GM18870 (cell line): Measurements from ENCODE around the gene OVOL2.
"Not testable (repeated sequence)": the region's sequence is repeated elsewhere in the genome, so short reads cannot be mapped to it uniquely, and the experiment has no call there.

Experiments
- ATAC-seq: cut with Tn5 transposase; IDR thresholded peaks from one replicate; pipeline ENCODE4 v1.9.1; 2021; ENCODE audit warnings: moderate library complexity; ENCODE audit not compliant: unreplicated experiment

OVOL2 gene

DNA sequence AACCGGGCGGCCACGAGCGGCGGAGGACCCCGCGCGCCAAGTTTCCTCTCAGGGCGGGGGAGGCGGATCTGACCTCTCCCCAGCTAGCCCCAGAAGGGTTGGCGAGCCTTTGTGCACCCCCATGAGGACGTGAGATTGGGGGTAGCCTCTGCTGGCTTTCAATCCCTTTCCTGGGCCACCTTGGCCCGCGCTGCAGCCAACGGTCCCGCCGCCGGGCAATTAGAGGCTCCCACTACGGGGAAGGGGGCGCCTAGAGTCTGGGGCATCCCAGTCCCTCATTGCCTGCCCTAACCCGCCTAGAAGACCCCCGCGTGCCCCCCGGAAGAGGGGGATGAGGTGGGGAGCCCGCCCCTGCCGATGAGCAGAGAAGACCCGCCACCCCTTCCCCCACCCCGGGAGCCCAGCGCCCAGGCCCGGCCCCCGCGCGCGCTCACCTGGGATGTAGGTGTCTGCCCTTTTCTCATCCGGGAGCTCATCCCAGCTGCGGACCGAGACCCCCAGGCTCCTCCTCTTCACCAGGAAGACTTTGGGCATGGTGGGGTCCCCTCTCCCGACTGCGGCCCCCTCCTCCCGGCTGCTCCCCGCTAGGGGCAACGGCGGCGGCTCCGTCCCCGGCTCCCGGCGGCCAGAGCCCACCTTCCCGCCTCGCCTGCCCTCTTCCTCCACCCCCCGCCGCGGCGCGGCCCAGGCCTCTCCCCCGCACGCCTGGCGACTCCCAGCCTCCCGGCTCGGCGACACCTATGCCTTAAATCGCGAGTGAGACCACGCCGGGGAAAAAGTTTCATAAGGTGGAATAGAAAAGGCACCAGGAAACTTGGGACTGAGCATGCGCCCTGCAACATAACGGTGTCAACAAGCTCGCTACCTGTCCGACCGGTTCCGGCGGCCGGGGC, at the start of gene OVOL2:
Gene OVOL2 (minus strand): TSS at position 816 of the 893 bp plus-strand sequence. CDS start 282 bp downstream, at position 534.
- no peak for ATAC-seq

DNA sequence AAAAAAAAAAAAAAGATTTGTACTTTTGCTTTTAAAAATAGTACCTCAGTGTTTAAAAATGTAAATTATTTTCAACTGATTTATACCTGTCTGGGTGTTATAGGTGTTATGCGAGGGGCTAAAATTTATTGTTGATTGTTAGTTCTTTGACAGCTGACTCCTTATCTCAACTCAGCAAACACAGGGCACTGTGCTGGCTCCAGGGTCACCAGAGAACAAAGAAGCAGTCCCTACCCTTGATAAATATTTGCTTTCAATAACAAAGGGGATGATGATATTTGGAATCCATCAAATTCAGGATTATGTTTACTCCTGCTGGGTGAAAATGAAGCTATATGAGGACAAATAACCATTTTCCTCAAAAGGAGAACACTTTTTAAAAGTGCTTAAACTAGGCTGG, 45.8 kb upstream of the OVOL2 start:
- no peak for ATAC-seq

DNA sequence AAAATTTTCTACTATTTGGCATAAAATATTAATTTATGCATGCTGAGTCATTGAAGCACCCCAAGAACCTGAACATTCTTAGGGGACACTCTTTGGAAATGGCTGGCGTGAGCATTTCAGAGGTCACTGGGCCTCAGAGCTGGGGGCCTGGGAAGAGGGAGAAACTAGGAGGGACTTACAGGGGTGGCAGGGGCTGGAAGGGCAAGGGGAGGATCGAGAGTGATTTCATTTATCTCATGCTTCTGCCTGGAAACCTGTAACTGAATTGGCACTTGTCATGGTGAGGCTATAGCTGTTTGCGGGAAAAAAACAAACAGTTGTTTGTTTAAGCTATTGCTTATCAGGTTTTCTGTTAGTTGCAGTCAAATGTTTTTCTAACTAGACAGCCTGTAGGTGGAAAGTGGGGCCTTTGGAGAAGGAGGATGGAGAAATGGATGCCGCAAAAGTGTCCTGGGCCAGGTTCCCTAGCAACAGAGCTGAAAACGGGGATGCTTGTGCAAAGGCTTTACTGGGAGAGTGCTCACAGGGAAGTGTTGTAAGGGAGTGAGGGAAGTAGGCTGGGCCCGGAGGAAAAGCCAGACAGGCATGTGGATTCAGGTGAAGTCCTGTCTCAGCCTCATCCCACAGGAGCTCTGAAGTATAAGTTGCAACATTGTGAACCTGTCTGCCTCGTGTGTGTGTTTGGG, 43.6 kb upstream of the OVOL2 start:
- no peak for ATAC-seq

DNA sequence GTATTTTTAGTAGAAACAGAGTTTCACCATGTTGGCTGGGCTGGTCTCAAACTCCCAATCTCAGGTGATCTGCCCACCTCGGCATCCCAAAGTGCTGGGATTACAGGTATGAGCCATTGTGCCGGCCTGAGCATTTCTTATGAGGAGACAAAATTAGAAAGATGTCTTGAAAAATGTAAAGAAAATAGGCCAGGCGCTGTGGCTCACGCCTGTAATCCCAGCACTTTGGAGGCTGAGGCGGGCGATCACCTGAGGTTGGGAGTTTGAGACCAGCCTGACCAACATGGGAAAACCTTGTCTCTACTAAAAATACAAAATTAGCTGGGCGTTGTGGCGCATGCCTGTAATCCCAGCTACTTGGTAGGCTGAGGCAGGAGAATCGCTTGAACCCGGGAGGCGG, 42.9 kb upstream of the OVOL2 start:
- not testable (repeated sequence) for ATAC-seq

DNA sequence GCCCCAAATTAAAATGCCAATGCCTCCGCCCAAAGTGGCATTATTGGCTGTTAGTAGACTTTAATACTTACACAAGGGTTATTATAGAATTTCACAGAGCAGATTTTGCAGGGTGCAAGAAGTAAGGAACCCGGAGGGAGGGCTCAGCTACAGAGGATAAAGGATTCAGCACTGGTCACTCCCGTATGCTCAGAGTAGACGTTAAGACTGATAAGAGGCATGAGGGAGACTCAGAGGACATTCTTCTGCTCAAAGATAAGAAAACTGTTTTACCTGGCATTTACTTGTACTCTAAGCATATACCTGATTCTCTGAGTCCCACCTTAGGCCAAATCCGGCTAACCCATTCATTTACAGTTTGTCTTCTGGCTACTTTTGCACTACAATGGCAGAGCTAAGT, 36.5 kb upstream of the OVOL2 start:
- no peak for ATAC-seq

DNA sequence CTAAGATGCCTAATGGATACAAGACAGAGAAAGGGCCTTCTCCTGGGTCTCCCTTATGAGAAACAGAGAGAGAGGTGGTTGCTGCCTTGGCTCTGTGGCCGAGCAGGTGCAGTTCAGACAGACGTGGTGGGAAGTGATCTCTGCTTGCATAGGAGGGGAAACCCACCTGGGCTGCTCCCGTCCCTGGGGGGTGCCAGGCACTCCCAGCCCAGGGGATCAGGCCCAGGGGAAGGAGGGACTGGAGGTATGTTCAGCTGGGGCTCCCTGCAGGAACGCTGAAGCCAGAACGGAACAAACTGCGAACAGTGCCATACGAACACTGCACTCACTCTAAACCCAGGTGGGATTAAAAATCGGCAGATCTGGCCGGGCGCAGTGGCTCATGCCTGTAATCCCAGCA, 35.7 kb upstream of the OVOL2 start:
- ATAC-seq = no peak

DNA sequence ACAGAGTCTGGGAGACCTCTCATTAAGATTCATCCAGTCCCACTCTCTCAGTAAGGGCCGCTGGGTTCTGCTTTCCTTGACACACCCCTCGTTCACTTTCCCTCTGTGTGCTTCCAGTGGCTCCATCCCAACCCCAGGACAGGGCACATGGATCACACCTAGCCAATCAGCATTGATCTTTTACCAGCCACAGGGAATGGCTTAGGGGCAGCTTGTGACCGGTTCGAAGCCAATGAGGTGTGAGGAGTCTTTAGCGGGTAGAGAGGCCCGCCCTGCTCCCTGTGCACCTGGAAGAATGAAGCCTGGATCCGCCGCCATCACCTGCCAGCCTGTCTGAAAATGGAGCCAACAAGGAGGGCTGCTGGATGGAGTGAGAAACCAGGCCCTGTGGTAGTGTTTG, 35.2 kb upstream of the OVOL2 start:
- ATAC-seq = no peak

DNA sequence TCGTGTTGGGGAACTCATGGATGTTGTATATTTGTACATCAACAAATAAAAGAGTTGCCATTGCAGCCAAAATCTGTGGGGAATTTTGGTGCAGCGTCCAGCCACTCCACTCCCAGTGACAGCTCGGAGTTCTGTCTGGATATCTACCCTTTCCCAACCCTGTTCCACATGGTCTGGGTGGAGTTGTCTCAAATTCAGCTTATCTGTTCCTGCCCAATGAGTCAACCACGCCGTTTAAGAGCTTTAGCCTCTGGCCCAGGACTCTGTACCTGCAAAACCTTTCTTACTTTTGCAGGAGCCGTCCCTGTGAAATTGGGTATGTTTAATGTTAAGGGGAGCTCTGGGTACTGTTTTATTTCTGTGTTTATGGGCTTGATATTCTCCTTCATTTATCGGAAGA, 33.9 kb upstream of the OVOL2 start:
- ATAC-seq = no peak

DNA sequence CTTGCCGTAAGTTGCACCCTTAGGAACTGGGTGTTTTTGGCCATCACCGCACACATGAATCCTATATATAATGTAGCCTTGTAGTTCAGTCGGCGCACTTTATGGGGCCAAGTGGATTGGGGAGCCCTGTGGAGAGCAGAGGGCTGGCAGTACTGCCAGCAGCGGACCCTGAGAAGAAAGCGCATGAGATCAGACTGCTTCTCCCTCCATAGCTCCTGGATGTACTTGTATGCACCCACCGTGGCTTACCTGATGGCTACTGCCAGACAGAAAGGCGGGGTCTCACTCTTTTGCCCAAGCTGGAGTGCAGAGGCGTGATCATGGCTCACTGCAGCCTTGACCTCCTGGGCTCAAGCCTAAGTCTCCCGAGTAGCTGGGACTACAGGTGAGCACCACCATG, 32.8 kb upstream of the OVOL2 start:
- ATAC-seq = no peak

DNA sequence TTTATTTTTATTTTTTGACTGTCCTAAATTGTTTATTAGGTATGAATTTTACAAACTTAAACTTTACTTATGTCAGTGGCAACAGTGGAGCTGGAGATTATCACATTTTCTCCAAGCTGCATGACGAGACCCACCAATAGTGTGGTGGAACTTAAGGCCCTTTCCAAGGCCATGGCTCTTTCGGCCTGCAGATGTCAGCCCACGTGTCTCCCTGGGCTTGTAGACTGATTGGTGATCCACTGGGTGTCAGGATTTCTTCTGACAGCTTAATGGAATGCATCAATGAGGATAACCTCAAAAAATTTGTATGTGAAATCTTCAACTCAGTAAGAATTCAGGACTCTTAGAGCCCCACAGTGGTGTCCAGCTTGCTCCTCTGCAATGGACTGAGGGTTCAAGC, 32.3 kb upstream of the OVOL2 start:
- no peak for ATAC-seq

DNA sequence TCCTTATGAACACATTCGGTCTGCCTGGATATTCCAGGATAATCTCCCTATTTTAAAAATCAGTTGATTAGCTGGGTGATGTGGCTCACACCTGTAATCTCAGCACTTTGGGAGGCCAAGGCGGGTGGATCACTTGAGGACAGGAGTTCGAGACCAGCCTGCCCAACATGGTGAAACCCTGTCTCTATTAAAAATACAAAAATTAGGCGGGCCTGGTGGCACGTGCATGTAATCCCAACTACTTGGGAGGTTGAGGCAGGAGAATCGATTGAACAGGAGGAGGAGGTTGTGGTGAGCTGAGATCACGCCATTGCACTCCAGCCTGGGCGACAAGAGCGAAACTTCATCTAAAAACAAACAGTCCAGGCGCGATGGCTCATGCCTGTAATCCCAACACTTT, 31.1 kb upstream of the OVOL2 start:
- ATAC-seq = not testable (repeated sequence)

DNA sequence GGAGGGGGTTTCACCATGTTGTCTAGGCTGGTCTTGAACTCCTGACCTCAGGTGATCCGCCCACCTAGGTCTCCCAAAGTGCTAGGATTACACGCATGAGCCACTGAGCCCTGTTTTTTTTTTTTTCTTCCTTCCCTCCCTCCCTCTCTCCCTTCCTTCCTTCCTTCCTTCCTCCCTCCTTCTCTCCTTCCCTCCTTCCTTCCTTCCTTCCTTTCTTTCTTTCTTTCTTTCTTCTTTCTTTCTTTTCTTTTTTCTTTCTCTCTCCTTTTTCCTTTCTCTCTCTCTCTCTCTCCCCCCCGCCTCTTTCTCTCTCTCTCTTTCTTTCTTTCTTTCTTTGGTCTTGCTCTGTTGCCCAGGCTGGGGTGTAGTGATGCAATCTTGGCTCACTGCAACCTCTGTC, 30.6 kb upstream of the OVOL2 start:
- not testable (repeated sequence) for ATAC-seq

DNA sequence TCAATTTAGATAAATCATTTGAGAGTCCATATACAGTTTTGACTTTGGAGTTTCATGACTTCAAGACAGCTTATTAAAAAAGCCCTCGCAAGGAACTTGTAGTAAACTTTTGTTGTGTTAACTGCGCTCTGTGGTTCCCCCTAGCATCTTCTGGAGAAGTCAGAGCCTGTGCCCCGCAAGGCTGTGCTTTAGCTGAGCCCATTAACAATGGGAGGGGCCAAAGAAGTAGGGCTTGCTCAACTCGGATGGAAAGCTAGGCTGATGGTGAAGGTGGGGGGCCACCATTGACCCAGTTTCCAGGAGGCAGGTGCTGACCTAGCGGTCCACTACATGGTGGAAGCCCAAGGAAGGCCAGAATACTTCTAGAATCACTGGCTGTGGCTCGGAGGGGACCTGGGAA, 29.3 kb upstream of the OVOL2 start:
- no peak for ATAC-seq

DNA sequence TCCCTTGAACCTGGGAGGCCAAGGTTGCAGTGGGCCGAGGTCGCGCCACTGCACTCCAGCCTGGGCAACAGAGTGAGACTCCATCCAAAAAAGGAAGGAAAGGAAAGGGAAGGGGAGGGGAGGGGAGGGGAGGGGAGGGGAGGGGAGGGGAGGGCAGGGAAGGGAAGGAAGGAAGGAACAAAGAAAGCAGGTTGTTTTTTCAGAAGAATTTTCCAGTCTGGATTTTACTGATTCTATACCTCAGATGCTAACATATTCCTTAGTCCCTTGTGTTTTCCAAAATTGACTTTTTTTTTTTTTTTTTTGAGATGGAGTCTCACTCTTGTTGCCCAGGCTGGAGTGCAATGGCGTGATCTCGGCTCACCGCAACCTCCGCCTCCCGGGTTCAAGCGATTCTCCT, 23.1 kb upstream of the OVOL2 start:
- not testable (repeated sequence) for ATAC-seq

DNA sequence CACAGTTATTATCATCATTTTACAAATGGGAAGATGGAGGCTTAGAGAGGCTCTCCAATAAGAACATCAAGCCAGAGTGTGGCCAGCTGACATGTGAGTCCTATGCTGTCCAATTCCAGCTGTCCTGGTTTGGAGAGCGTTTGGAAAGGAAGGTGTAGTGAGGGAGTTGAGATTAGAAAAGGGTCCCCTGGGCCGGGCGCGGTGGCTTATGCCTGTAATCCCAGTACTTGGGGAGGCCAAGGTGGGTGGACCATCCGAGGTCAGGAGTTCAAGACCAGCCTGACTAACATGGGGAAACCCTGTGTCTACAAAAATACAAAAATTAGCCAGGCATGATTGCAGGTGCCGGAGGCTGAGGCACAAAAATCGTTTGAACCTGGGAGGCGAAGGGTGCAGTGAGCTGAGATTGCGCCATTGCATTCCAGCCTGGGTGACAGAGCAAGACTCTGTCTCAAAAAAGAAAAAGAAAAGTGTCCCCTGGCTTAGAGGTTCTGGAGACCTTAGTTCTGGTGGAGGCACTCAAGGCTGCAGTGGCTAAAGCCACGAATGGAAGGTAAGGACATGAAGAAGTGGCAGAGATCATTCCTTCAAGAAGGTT, 22.1 kb upstream of the OVOL2 start:
- ATAC-seq = no peak

DNA sequence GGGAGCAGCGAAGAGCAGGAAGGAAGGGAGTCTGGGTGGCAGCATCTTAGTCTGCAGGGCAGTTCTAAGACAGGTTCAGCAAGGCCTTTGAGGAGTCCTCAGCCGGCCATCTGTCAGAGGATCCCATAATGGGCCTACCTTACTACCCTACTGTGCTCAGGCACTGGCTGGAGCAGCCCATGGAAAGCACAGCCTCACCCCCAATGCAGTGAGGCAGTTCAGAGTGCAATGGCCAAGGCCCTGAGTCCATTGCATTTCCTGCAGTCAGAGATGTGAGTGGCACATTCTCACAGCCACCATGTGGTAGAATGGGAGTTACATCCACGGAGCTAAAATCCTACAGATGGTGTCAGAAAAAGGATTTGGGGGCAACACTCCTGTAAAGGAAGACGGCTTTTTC, 19.4 kb upstream of the OVOL2 start:
- no peak for ATAC-seq

DNA sequence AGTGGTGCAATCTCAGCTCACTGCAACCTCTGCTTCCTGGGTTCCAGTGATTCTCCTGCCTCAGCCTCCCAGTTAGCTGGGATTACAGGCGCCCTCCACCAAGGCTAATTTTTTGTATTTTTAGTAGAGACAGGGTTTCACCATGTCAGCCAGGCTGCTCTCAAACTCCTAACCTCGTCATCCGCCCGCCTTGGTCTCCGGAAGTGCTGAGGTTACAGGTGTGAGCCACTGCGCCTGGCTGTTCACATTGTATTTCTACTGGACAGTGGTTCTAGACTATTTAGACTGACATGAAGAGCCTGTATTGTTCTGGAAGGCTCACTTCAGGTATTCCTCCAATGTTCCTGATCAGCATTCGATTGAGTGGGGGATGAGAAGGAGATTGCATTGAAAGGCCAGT, 14.8 kb upstream of the OVOL2 start:
- ATAC-seq = no peak

DNA sequence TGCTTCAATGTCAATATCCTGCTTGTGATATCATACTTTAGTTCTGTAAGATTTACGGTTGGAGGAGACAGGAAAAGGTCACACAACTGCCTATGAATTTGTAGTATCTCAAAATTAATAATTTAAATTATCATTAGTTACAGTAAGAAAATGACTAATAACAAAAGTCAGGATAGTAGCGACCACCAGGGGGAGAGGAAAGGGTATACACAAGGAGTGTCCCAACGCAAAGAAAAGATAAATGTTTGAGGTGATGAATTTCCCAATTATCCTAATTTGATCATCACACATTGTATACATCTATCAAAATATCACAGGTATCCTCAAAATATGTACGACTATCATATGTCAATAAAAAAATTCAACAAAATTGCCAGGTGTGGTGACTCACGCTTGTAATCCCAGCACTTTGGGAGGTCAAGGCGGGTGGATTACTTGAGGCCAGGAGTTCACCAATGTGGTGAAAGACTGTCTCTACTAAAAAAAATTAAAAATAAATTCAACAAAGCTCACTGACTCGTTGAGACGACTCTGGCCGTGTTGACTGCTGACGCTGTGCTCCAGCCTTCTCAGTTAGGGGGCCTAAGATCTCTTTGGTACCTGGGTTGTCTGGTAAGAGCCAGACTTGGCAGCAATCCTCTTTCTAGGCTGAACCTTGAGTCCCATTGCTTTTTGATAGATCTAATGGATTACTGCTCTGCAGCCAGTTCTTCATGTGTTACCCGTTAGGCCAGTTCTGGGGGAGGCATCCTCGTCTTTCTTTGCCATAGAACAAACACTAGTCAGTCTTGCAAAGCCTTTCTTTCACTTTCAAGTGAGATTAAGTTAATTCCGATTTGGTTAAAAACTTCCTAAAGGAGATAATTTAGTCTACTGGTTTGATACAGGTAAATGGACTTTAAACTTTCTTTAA, 9.0 kb upstream of the OVOL2 start:
- no peak for ATAC-seq

DNA sequence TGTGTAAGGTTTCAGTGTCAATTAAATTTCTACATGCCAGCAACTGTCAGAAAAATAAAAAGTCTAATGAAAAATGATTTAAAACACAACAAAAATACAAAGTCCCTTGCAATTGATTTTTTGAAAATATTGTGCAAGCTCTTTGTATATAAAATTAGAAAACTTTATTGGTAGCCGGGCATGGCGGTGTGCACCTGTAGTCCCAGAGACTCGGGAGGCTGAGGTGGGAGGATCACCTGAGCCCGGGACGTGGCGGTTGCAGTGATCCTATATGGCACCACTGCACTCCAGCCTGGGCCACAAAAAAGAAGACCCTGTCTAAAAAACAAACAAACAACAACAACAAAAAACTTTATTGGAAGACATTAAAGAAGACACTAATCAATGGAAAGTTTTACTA, 6.0 kb upstream of the OVOL2 start:
- ATAC-seq = no peak

DNA sequence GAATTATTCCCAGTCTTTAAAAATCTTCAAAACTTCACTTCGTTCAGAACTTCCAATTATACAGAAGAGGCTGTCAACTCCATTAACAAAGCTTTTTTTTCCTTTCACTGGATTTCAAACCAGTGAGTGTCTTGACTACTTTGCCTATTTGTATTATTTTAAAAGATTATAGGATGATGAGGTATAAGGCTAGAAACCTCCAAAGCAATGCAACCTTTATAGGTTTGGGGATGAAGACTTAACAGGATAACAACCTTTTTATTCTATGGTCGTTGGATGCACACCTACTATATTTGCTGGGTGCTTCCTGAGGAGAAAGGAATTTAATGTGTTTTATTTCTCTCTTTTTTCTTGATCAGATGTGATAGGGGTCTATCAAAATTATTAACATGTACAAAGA, 1.9 kb upstream of the OVOL2 start:
- ATAC-seq = no peak
